Keratinocyte (primary cell): ENCODE results near the gene TFB1M.

Experiments used
- CTCF ChIP-seq, 3 experiments: IDR thresholded peaks in 1 of 3; conservative IDR thresholded peaks in 1 of 3; optimal IDR thresholded peaks in 1 of 3; 2 replicates in 2 of 3; 3 replicates in 1 of 3; pipeline versions ENCODE3 to v1.5.1; 2011; ENCODE audit warnings: low read length in 3 of 3, mild to moderate bottlenecking in 3 of 3, moderate library complexity in 2 of 3, control low read depth in 1 of 3, inconsistent platforms in 1 of 3; ENCODE audit not compliant: insufficient read depth in 2 of 3; ENCODE audit errors: extremely low read depth in 1 of 3
- EZH2 ChIP-seq: IDR thresholded peaks from one replicate; pipeline ENCODE4 v1.6.1; 2012; ENCODE audit warnings: inconsistent platforms, mild to moderate bottlenecking, low read length, moderate library complexity

DNA sequence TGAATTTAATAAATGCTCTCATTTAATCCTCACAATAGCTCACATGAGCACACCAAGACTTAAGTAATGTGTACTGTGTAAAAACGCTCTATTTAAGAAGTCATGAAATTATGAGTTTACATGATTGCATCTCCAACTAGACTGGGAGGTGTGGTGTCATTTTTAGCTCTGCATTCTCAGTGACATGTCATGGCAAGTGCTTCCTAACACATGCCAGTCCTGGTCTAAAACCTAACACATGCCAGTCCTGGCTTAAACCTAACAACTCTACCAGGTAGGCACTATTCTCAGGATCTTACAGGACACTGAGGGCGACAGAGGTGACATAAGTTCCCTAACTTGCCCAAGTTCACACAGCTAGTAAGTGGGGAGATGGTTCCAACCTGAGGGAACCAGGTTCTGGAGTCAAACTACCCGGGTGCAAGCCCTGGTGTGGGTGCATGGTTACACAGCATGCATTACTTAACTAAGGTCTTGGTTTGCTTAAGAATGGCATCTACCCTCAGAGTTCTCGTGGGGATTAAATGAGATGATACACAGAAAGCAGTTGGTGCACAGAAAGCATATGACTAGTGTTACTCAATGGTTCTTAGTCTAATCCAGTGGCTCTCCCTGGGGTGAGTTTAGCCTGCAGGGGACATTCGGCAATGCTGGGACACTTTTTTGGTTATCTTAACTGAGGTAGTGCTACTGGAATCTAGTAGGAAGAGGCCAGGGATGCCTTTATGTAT lies 35.8 kb downstream of the TFB1M start:
- TF ChIP-seq CTCF (optimal IDR thresholded peaks at IDR 0.05 in 1 of 3, IDR thresholded peaks at IDR 0.05 in 1 of 3, conservative IDR thresholded peaks at IDR 0.05 in 1 of 3; ENCODE audit: extremely low read depth in 1 of 3, insufficient read depth in 2 of 3, low read length in 3 of 3), result no peak
- TF ChIP-seq EZH2, result no peak
